OCI-LY1 (cell line): Measurements from ENCODE around the gene ARFGAP2.
"Not testable (repeated sequence)": the region's sequence is repeated elsewhere in the genome, so short reads cannot be mapped to it uniquely, and the experiment has no call there.

Experiments used
- H2AFZ ChIP-seq: fragments of 200-600 bp; sonication (generic), shearing (Covaris generic); 2 replicates; pipeline ENCODE4 v1.6.0; 2014; ENCODE audit warnings: antibody characterized with exemption, mild to moderate bottlenecking, low read length
- H3F3A ChIP-seq: fragments of 200-600 bp; sonication (generic), shearing (Covaris generic); 2 replicates; pipeline ENCODE4 v1.6.0; 2014; ENCODE audit warnings: mild to moderate bottlenecking, antibody characterized with exemption, low read length, moderate library complexity; ENCODE audit not compliant: insufficient read depth
- H3K27ac ChIP-seq: fragments of 200-600 bp; sonication (generic); 2 replicates; pipeline ENCODE4 v1.5.1; 2014; ENCODE audit warnings: low read length, mixed run types, mild to moderate bottlenecking, low read depth; ENCODE audit not compliant: poor library complexity, severe bottlenecking
- H3K27me3 ChIP-seq: fragments of 200-600 bp; sonication (generic); 2 replicates; pipeline ENCODE4 v1.6.0; 2014; ENCODE audit warnings: antibody characterized with exemption, mild to moderate bottlenecking, low read length, moderate library complexity; ENCODE audit not compliant: insufficient read depth
- H3K36me3 ChIP-seq: fragments of 200-600 bp; sonication (generic); 2 replicates; pipeline ENCODE4 v1.6.1; 2014; ENCODE audit warnings: mild to moderate bottlenecking, antibody characterized with exemption, low read length, moderate library complexity, mixed read lengths; ENCODE audit not compliant: insufficient read depth
- H3K4me1 ChIP-seq: fragments of 200-600 bp; sonication (generic); 2 replicates; pipeline ENCODE4 v1.5.1; 2014; ENCODE audit warnings: mild to moderate bottlenecking, low read length, moderate library complexity; ENCODE audit not compliant: insufficient read depth, severe bottlenecking
- H3K4me2 ChIP-seq: fragments of 200-600 bp; sonication (generic), shearing (Covaris generic); 2 replicates; pipeline ENCODE4 v1.6.1; 2014; ENCODE audit warnings: low read length
- H3K4me3 ChIP-seq: fragments of 200-600 bp; sonication (generic); 2 replicates; pipeline ENCODE4 v1.5.1; 2014; ENCODE audit warnings: low read length, low read depth, mild to moderate bottlenecking, mixed read lengths; ENCODE audit not compliant: poor library complexity, severe bottlenecking
- H3K79me2 ChIP-seq: fragments of 200-600 bp; shearing (Covaris generic); 2 replicates; pipeline ENCODE4 v1.6.1; 2016; ENCODE audit warnings: mixed run types, low read length, mixed read lengths; ENCODE audit not compliant: insufficient read depth
- H3K9ac ChIP-seq: fragments of 200-600 bp; sonication (generic), shearing (Covaris generic); 2 replicates; pipeline ENCODE4 v1.6.1; 2014; ENCODE audit warnings: mild to moderate bottlenecking, low read length, mixed read lengths
- H3K9me2 ChIP-seq: fragments of 200-600 bp; sonication (generic), shearing (Covaris generic); 2 replicates; pipeline ENCODE4 v1.6.1; 2014; ENCODE audit warnings: low read depth, mild to moderate bottlenecking, low read length, mixed read lengths
- H3K9me3 ChIP-seq: fragments of 200-600 bp; shearing (Covaris generic); 2 replicates; pipeline ENCODE4 v1.6.1; 2014; ENCODE audit warnings: low read length, mixed read lengths
- H4K20me1 ChIP-seq: fragments of 200-600 bp; sonication (generic), shearing (Covaris generic); 2 replicates; pipeline ENCODE4 v1.6.0; 2016; ENCODE audit warnings: mild to moderate bottlenecking, low read length; ENCODE audit not compliant: insufficient read depth
- CTCF ChIP-seq: fragments of 200-600 bp; sonication (generic), shearing (Covaris generic); IDR thresholded peaks from 2 replicates; pipeline ENCODE4 v1.5.1; 2017; ENCODE audit warnings: mild to moderate bottlenecking, antibody characterized with exemption, low read length, moderate library complexity, mixed read lengths
- EZH2 ChIP-seq: fragments of 200-600 bp; sonication (generic), shearing (Covaris generic); IDR thresholded peaks from 2 replicates; pipeline ENCODE4 v1.8.0; 2017; ENCODE audit warnings: borderline replicate concordance, mixed run types, mild to moderate bottlenecking, antibody characterized with exemption, low read length, moderate library complexity, mixed read lengths

ARFGAP2 gene

GRCh38 chr11:47207459-47207858 lies 30.8 kb upstream of the ARFGAP2 start:
- Histone ChIP-seq H3K9me3 (no peaks in the 10 kb centered on the region), H4K20me1 (no peaks in the 10 kb centered on the region), H3K27me3 (no peaks in the 10 kb centered on the region), H3K9me2 (no peaks in the 10 kb centered on the region), H3K4me3 (no peak overlapping the region), H3K27ac (no peak overlapping the region), H3K4me1 (no peaks in the 10 kb centered on the region), H3K9ac (no peak overlapping the region), H3F3A (no peaks in the 10 kb centered on the region), H3K79me2 (no peaks in the 10 kb centered on the region), H2AFZ (no peak overlapping the region), H3K4me2 (no peak overlapping the region), H3K36me3 (no peaks in the 10 kb centered on the region)
- no peak for TF ChIP-seq CTCF
- no peak for TF ChIP-seq EZH2

DNA sequence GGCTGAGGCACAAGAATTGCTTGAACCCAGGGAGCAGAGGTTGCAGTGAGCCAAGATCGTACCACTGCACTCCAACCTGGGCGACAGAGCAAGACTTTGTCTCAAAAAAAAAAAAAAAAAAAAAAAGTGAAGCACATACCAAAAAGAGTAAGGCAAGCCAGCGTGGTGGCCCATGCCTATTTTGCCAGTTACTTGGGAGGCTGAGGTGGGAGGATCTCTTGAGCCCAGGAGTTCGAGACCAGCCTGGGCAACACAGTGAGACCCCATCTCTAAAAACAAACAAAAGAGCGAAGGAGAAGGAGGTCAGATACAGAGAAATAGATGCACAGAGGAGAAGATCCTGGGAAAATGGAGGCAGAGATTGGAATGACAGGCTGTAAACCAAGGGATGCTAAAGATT lies 29.9 kb upstream of the ARFGAP2 start:
- H3K27ac ChIP-seq, H3F3A ChIP-seq, H3K9me2 ChIP-seq, H3K9me3 ChIP-seq, H3K4me1 ChIP-seq, H3K36me3 ChIP-seq, H2AFZ ChIP-seq, H3K79me2 ChIP-seq, H3K27me3 ChIP-seq, H3K4me2 ChIP-seq, H3K4me3 ChIP-seq, H4K20me1 ChIP-seq, H3K9ac ChIP-seq: not testable (repeated sequence)

DNA sequence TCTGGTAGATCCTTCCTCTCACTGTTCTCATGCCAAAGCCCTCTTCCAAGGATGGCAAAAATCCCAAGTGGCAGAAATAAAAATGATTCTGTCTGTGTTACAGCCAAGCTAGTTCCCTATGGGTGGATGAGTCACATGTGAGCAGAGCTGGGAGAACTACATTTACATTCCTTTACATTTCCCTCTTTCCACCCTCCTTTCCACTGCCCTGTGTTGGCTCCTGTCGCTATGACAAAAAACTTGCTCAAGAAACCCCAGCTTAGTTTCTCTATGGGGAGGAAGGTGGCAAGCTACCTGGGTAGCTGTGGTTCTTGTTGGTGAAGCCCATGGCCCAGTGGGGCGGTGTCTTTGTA lies 27.9 kb upstream of the ARFGAP2 start:
- no peaks in the 10 kb centered on the region for H3F3A ChIP-seq
- H3K79me2 ChIP-seq: no peaks in the 10 kb centered on the region
- no peaks in the 10 kb centered on the region for H3K27me3 ChIP-seq
- TF ChIP-seq EZH2 (no peak), CTCF (no peak)
- no peak overlapping the region for H3K4me3 ChIP-seq
- H2AFZ ChIP-seq: no peak overlapping the region
- no peak overlapping the region for H3K9ac ChIP-seq
- no peaks in the 10 kb centered on the region for H3K9me2 ChIP-seq
- H3K27ac ChIP-seq: no peak overlapping the region
- no peaks in the 10 kb centered on the region for H4K20me1 ChIP-seq
- H3K4me2 ChIP-seq: no peak overlapping the region
- no peaks in the 10 kb centered on the region for H3K36me3 ChIP-seq
- no peaks in the 10 kb centered on the region for H3K9me3 ChIP-seq
- H3K4me1 ChIP-seq: no peaks in the 10 kb centered on the region

DNA sequence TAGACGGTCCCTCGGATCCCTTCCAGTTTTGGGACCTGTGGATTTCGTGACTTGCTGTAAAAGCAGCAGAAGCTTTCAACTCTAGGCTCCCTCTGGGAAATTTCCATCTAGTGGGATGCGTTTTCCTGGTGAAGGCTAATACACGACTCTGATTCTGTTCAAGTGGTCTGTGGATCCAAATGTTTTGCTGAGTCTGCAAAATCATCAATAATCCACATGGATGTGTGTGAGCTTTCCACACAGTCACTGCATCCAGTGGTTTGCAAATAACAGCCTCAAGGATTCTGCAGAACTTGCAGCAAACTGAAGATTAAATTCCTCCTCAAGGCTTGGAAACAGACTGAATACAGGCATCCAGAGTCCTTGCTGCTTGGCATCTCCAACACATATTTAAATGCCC lies 25.9 kb upstream of the ARFGAP2 start:
- Histone ChIP-seq H2AFZ (no peak overlapping the region), H3K36me3 (no peaks in the 10 kb centered on the region), H3K27me3 (no peaks in the 10 kb centered on the region), H3K27ac (no peak overlapping the region), H3K9me2 (no peaks in the 10 kb centered on the region), H3K4me3 (no peak overlapping the region), H3K4me1 (no peaks in the 10 kb centered on the region), H3K9me3 (no peaks in the 10 kb centered on the region), H3K4me2 (no peak overlapping the region), H3K9ac (no peak overlapping the region), H3K79me2 (no peaks in the 10 kb centered on the region), H4K20me1 (no peaks in the 10 kb centered on the region), H3F3A (no peaks in the 10 kb centered on the region)
- TF ChIP-seq EZH2 (no peak), CTCF (no peak)
